Measurements from ENCODE around the gene FLT3.
"Not testable (repeated sequence)": the region's sequence is repeated elsewhere in the genome, so short reads cannot be mapped to it uniquely, and the experiment has no call there.

Gene FLT3

GRCh38 chr13:27971236-27971645, 129.1 kb downstream of the FLT3 start:
- no peak for DNase-seq

DNA sequence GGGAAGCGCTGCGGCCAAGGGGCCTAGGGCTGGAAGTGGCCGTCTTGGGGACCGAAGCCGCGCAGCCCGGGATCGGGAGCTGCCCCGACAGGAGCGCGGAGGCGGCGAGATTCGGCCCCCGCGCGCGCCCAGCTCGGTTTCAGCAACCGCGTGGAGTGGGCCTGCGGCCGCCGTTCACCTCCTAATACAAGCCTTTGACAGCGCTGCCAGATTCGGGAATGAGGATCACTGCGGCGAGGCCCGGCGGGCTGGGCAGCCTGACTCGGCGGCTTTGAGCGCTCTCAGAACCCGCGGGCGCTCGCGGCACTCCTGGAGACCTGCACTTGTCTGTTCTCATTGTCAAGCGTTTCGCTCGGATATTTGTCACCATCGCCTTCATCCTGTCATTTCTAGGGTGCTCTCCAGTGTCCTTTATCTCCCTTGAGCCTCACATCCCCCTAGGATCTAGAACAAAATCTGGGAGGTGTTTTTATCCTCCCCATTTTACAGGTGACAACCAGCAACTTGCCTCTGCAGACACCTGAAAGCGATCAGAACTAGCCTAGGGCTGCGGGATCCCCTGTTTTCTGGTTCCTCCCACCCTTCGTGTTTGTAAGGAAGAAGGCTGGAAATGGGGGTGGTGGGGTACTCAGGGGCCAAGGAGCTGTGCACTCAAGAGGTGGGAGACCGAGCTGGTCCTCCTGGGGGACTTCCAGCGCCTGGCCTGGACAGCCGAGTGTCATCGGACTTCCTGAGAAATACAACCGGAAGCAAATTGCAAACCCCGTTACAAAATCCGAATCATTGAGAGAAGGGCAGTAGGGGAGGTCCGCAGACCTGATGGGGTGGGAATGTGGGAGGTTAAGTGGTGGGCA, 129.8 kb downstream of the FLT3 start:
- DNase-seq, result no peak

DNA sequence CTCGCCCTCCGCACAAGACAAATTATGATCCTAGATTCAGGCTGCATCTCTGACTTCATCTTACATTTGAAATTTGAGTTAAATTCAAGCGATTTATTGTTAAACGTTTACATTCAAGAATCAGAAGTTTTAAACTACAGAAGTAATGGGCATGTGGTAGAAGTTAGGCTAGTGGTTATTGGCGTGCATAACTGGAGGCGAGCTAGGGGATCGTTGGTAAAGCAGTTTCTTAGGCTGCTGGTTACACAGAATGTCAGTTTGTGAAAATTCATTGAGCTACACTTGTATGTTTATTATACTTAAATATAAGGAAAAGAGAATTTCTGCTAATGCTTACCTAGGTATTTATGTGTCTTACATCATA, 130.5 kb downstream of the FLT3 start:
- DNase-seq, result no peak

DNA sequence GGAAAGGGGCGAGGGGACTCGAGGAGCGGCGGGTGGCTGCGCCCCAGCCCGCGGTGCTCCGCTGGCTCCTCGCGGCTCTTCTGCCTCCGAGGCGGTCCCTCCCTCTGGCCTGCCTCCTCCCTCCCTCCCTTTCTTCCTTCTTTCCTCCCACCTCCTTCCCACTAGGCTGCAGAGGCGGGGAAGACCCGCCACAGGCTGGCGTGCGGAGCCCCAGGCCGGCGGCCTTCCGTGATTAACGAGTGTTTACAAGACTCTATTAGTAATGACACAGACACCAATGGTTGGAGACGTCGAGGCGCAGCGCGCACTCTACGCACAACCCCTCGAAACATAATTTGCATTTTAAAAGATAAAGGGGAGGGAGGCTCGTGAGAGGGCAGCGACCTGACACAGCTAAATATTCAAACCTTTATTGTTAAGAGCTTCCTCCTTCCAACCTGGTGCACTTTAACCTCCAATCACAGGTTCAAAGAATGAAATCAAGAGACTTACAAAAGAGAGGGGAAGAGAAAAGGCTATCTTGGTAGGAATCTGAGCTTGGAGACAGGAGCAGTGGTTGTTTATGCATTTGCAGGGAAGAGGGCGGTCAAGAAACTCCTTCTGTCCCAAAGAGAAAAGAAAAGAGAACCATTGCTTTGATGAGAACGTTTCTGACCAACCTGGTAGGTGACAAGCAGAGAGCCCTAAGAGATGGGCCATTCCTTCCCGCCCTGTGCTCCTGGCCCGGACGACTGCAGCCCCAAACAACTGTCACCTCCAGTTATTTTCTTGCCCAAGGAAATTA, 131.1 kb downstream of the FLT3 start, which contains the start of gene CDX2:
Gene CDX2, minus strand, starts transcription at position 234 of the 784 bp plus-strand sequence. CDS start 309 bp downstream, outside the sequence.
- no peak for DNase-seq

DNA sequence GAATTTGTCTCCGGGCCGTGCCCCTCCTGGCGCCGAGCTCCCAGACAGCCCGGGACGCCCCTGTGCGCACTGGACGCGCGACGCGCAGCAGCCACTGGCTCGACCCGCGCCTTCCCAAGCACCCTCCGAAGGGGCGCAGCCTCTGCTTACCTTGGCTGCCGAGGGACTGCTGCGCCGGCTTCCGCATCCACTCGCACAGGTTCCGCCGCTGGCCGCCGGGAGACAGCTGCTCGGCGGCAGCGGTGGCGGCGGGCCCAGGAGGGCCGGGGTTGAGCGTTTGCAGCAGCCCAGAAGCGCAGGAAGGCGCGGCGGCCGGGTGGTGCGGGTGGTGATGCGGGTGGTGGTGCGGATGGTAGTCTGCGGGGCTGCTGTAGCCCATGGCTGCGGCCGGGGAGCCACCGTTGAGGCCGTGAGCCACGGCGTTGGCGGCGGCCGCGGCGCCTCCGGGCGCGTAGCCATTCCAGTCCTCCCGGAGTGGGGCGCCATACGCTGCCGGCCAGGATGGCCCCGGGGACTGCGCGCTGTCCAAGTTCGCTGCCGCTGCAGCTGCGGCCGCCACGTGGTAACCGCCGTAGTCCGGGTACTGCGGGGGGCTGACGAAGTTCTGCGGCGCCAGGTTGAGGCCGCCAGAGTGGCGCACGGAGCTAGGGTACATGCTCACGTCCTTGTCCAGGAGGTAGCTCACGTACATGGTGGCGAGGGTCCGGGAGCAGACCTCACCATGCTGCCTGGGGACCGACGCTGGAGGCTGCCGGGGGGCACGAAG, 131.9 kb downstream of the FLT3 start:
- no peak for DNase-seq

DNA sequence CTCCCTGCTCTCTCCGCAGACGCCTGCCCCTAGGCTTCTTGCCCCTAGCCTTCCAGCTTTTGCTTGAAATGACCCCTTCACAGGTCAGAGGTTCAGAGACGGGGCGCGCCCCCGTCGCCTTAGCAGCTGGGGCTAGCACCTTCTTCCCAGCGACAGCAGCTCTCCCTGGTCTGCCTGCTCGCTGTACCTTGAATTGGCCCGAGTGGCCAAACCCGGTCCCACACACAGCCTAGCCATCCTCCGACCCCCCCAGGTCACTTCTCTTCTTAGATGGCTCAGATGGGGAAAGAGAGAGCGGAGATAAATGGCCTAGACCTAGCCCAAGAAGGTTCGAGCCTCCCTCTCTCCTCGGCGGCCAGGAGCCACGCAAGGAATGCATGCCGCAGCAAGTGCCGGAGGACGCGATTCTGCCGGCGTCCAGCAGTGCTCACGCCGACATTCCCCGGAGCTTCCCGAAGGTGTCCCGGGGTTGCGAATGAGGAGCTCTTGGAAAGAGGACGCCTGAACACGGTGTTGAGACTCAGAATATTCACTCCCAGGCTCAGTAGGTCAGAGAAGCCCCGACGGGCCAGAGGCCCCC, 132.6 kb downstream of the FLT3 start:
- no peak for DNase-seq

DNA sequence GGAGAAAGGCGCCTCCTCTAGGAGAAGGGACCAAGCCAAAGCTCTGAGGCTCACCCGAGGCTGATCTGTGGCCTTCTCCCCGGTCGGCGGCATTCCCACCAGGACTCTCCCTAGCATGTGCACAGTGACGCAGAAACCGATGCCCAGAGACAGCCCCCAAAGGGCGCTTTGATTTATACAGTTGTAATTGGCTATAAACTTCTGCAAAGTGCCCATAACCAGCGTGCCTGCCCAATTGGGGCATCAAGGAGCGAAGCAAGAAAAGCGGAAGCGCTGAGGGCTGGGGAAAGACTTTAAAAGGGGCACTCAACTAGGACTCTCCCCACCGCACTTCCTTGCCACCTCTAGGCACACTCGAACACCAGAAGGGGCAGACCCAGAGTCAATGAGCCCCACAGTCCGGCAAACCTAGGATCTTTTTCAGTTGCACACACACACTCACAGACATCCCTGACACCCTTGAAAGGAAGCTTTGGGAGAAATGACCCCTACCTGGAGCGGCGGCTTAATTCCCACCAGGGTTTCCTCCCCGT, 133.1 kb downstream of the FLT3 start:
- no peak for DNase-seq

DNA sequence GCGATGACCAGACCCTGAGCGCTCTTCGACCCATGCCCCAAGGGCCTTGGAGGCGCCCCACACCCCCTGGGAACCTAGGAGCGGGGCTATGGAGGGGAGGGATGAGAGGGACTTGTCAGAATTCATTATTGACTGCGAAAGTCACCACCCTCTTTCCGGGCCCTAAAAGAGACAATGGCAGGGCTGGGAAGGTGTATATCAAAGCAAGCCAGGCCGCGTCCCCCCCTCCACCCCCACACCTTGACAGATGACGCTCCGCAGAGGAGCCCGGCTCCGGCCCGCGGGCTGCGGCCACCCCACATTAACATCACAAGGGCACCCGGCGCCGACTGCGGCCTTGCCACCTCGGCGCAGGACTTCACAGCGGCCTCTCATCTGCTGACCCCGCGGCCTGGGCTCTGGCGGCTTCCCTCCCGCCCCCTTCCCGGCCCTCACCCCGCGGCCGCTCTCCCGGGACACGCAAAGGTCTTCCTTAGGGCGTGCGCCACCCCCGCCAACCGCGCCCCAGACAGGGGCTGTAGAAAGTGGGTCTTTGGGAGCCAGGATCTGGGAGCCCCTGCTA, 133.7 kb downstream of the FLT3 start:
- DNase-seq, result no peak

DNA sequence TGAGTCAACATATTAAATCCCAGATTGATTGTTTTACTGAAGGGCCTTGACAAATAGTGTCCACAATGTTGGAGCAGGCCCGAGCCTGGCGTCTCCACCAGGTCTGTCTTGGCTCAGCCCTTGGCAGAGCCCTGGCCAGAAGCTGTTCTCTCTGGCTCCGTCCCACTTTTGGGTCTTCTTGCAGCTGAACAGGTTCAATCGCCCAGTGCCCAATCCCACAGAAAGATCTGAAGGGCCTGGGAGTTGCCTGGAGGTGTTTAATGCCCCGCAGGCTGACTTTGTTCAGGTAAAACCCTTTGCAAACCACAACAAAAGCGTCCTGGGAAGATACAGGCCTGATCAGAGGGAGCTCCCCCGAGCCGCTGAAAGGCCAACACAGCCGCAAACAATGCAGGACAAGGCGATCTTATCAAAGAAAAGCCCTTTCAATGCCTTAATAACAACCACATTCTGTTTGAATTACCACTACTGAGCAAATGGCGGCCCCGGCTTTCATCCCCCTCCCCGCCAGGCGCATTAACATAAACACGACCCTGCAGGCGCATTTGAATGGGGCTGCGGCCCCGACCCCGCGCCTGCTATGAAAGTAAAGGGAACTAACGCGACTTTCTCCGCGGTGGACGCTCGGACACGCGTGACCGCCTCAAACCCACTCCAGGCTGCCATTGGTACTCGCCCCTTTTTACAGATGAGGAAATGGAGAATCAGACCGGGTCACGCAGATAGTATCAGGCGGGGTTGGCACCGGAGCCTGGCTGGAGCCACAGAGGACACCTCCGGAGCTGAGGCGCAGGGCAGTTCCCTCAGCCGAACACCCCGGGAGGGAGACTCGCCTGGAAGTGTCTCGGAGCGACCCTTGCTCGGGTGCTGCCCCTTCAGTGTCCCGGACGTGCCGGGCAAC, 134.4 kb downstream of the FLT3 start:
- DNase-seq, result no peak

- DNase-seq, result no peak
Observed at GRCh38 chr13:27965343-27965739, 135.0 kb downstream of the FLT3 start.

DNA sequence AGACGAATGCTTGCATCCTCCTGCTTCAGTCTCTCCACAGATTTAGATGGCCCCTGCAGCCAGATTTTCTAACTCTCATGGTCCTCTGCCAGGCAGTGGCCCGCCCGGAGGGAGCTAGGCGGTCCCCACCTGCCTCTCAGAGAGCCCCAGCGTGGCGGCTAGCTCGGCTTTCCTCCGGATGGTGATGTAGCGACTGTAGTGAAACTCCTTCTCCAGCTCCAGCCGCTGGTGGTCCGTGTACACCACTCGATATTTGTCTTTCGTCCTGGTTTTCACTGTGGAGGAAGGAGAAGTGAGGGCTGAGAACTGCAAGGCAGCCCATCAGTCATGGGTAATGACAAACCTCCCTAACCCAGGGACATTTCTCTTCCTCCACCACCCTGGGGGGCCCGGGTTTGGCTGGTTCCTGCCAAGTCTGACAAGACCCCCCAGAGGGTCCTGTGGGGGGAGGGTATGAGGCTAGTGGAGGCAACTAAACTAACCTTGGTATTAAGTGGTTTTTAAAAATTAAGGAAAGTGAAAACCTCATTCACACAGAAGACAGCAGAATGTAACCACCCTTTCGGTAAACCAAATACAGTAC, 135.5 kb downstream of the FLT3 start:
- no peak for DNase-seq

GRCh38 chr13:27964206-27964605, 136.2 kb downstream of the FLT3 start:
- DNase-seq, result not testable (repeated sequence)

- no peak for DNase-seq
Observed at GRCh38 chr13:27963491-27963890, 136.9 kb downstream of the FLT3 start.

DNA sequence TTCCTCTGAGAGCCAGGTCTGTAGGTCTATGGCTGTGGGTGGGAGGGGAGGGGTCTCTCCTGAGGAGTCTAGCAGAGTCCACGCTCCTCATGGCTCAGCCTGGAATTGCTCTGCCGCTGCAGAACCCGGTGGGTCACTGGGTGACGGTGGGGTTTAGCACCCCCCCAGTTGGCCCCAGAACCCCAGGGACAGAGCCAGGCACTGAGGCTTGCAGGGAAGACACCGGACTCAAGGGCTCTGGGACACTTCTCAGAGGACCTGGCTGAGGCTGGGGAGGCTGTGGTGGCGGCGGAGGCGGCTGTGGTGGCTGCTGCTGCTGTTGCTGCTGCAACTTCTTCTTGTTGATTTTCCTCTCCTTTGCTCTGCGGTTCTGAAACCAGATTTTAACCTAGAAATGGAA, 137.4 kb downstream of the FLT3 start:
- no peak for DNase-seq

DNA sequence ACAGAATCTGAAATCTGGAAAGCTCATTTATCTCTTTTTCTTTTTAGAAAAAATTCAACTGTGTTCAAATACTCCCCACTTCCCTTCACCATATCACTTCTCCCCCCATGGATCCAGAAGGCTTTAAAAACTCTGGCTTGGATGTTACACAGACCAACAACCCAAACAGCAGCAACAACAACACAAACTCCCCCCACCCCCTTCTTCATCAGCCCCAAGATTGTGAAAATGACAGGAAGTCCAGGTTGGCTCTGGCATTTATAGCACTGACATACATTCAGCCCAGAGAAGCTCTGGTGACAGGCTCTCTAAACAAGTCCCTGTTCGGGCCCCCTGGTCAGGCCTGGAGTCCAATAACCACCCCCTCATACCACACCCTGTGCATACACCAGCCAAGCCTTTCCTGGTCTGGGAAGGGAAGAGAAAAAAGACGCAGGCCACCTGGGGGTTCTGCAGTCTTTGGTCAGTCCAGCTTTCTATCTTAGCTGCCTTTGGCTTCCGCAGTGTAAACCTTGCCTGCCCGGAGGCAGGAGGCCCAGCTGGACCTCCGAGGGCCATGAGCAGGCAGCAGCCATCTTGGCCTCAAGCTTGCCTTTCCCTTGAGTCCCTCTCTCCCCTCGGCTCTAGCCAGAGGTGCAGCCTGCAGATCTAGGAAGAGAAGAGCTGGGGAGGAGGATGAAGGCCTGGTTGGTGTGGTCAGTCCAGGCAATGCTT, 138.1 kb downstream of the FLT3 start:
- DNase-seq, result no peak

DNA sequence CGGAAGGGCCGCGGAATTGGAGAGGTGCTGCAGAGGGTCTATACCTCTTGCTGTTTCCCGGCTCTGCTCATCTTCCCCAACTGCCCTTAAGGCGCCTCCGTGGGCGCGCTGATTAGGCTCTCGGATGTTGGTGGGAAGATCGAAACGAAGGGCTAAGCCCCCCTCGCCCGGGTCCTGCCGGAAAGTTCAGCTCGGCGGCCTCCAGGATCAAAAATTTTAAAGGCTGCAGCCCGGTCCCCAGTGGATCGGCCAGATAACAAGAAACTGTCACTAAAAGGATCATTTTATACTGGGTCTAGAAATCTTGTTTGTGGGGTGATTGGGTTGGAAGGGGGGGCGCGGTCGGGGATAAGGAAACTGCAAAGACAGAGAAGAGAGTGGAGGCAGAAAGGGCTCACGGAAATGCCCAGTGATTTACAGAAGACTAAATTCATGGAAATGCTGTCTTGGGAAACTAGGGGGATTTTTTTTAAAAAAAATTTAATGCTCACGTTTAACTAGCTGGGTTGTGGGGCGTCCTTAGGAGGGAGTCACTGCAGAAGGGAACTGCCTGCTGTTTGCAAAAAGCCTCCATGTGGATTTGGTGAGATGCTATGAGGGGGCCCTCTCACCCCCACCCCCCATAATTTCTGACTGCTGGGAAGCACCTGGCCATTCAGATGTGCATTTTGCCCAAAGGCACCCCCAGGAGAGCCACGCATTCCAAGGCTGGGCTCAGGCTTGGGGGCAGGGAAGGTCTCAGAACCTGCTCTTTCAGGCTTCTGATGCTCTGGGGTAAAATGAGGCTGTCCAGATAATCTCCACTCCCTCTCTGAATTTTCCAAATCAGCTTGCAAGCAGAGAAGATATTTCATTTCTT, 138.9 kb downstream of the FLT3 start:
- no peak for DNase-seq

DNA sequence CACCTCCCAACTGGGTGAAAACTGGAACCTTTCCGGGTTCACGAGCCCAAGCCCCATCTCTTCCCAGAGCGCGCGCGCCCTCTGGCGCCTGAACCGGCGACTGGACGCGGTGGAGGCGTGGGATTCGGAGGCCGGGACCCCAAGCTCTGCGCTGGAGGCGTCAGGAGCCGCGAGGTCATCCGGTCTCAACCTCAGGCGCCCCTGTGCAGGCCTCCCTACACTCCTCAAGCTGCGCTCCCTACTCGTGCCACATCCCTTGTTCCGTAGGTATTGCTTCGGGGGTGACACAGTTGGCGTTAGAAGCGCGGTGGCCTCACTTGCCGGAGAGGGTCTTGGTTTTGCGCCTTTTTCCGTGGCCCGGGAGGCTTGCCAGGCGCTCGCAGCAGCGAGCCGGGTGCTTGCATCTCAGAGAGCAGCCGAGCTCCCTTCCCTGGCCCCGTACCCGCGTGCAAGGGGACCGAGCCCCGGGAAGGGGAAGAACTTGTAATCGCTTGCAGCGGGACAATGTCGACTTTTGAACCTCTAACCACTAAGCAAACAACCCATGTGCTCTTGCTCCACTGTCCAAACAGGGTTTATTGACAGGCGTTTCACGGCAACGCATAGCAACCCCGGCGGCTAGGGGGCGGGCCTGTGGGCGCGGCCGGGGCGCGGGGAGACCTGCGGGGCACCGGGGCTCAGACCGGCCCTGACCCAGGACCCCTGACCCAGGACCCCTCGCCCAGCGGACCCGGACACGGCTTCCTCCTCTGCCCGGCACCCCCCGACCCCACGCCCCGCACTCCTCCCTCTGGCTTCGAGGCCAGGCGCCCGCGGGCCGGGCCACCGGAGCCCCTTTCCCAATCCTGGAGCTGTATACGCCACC, 139.8 kb downstream of the FLT3 start:
- DNase-seq, result peak; percentile 53 to 59

- no peak for DNase-seq
Observed at GRCh38 chr13:27959976-27960361, 140.4 kb downstream of the FLT3 start.
